HG03025 (cell line): ENCODE measurements around the gene NIPAL3.

Experiments used
- ATAC-seq: cut with Tn5 transposase; IDR thresholded peaks from one replicate; pipeline ENCODE4 v1.9.1; 2021; ENCODE audit warnings: mild to moderate bottlenecking, moderate library complexity; ENCODE audit not compliant: unreplicated experiment, low FRiP score

The NIPAL3 gene

DNA sequence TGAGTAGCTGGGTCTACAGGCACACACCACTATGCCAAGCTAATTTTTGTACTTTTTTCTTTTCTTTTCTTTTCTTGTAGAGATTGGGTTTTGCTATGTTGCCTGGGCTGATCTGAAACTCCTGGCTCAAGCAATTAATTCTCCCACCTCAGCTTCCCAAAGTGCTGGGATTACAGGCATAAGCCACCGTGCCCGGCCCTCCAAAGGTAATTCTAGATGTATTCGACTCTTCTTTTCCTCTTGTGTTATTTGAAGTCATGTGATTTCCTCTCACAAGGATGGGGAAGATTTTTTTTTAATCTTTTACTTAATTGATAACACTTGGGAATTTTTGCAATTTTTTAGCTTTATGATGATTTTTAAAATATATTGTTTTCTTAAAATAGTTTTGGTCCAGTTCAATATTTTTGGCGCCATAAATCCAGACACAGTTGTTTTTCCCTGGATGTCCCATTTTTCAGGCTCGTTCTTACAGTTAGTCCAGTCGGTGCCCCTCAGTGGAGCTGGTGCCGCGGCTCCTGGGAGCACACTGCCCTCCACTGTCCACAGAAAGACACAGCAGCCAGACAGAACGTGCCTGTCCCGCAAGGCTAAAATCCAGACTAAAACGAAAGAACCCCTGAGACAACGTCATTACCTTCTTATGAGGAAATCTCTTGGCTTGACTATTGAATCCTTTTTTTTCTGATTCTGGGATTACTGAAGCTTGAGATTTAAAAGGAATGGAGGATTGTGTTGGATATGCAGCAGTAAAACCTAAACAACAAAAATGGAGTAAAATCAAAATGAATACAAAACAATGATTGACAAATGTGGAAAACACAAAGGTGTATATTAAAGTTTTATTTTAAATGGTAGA is 24.4 kb upstream of the NIPAL3 start:
- ATAC-seq, result no peak

DNA sequence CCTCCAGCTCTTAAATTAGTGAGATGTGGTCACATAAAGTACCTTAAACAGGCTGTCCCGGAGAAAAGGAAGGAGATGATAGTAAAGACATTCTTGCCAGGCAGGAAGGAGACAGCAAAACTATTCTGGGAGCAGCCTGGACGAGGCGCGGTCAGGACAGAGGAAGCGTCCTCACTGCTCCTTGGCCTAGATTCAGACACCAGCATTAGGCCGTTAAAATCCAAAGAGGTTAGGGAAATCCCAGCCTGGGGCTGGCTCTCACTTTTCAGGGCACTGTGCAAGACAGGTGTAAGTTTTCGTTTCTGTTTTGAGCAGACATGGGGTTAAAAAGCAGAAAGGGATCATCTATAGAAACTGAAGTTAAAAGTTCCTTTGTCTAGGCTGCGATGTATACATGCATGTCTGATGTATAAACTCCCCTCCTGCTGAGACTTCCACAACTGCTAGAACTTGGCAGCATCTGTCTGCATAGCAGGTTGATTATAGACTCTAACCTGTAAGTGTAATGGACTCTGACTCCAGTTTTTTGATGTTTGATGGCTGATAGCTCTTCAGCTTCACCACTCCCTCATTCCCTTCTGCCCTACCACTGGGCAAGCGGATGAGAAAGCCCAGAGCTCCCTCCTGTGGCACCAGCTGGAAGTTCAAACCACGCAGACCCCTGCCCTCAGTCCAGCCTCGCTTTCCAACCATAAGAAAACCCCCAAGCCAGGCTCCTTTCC is 23.6 kb upstream of the NIPAL3 start:
- ATAC-seq, result no peak

GRCh38 chr1:24392604-24392946 is 23.0 kb upstream of the NIPAL3 start:
- ATAC-seq, result no peak

- ATAC-seq, result no peak
These were observed 22.5 kb upstream of the NIPAL3 start for GRCh38 chr1:24392982-24393650.

DNA sequence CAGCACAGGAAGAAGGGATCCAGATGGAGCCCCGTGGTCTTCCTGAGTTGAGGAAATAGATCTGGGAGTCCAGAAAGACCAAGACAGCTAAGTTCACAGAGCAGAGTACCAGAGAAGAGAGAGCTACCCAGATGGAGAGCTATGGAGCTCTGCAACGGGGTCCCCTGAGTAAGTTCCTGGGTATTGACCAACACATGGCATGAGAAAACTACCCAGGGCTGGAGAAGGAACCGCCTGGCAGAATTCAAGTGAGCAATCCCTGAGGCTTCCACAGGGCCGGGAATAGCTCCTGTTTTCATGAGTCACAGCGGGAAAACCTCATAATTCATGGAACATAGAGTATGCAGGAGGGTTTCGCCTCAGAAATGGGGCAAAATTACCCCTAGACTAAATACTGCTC is 21.7 kb upstream of the NIPAL3 start:
- no peak for ATAC-seq

DNA sequence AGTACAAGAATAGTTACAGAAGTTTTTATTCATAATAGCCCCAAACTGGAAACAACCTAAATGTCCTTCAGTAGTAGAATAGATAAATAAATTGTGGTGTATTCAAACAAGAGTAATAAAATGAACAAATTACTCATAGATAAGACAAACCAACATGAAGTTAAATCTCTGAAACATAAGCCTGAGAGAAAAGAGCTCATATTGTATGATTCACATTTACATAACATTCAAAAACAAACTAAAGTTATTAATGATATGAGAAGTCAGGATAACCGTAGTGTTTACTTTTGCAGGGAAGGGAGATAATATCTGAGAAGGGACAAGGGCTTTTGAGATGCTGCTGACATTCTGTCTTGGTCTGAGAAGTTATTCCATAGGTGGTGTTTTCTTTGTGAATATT is 15.5 kb upstream of the NIPAL3 start:
- no peak for ATAC-seq

GRCh38 chr1:24403806-24404205 is 11.8 kb upstream of the NIPAL3 start:
- no peak for ATAC-seq

- ATAC-seq, result no peak
These were observed 8.8 kb upstream of the NIPAL3 start for GRCh38 chr1:24406788-24407187.

DNA sequence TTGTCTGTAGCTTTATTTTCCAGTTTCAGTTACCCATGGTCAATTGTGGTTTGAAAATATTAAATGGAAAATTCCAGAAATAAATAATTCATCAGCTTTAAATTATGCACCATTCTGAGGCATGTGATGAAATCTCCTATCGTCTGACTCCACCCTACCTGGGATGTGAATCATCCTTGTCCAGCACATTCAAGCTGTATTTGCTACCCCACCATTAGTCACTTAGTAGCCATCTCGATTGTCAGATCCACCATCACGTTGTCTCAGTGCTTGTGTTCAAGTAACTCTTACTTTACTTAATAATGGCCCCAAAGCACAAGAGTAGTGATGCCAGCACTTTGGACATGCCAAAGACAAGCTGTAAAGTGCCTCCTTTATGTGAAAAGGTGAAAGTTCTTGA is 6.1 kb upstream of the NIPAL3 start:
- no peak for ATAC-seq

DNA sequence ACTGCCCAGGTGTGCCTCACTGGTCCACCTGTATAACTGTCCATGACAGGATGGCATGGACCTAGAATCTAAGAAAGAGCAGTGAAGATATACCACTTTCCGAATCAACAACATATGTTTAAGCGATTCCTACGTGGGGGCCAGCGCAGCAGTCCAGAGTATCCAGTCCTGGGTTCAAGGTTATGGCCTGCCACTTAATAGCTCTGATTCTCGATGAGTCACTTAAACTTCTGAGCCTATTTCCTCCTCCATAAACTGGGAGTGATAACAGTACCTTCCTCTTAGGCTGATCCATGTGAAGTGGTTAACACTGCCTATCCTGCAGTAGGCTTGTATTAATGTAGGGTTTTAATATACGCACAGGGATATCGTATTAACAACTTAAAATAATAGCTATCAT is 4.9 kb upstream of the NIPAL3 start:
- ATAC-seq, result no peak

DNA sequence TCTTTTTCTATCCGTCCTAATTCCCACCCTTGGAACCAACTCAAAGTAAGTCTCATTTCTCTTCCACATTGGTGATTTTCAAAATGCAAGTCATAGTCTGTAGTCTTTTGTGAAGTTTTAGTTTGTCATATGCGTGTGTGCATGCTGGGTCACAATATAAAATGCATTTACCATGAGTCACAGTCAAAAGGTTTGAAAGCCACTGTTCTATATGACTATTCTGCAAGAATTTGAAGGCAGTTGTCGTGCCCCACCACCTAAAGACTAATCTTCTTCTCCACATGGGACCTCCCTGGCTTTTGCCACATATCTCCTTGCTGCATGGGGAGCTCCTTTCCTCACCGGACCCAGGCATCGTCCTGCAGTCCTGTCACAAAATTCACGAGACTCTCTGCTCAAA is 3.6 kb upstream of the NIPAL3 start:
- ATAC-seq, result no peak

DNA sequence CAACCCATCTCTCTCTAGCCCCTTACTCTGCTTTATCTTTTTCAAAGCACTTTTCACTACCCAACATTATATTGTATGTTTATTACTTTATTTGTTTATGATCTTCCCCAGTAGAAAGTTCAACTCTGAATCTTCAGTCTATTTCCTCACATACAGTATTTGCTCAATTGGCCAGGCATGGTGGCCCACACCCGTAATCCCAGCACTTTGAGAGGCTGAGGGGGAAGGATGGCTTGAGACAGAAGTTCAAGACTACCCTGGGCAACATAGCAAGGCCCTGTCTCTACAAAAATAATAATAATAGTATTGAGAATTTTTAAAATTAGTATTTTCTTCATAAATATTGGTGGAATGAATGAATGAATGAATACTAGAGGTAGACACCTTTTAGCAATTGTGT is 3.2 kb upstream of the NIPAL3 start:
- ATAC-seq, result no peak

- ATAC-seq, result no peak
These were observed 2.0 kb upstream of the NIPAL3 start, which contains the start of gene STPG1 for GRCh38 chr1:24413350-24414163. TSS of gene STPG1 (minus strand) at chr1:24413782. CDS start at chr1:24401388, 12,394 bp downstream.

DNA sequence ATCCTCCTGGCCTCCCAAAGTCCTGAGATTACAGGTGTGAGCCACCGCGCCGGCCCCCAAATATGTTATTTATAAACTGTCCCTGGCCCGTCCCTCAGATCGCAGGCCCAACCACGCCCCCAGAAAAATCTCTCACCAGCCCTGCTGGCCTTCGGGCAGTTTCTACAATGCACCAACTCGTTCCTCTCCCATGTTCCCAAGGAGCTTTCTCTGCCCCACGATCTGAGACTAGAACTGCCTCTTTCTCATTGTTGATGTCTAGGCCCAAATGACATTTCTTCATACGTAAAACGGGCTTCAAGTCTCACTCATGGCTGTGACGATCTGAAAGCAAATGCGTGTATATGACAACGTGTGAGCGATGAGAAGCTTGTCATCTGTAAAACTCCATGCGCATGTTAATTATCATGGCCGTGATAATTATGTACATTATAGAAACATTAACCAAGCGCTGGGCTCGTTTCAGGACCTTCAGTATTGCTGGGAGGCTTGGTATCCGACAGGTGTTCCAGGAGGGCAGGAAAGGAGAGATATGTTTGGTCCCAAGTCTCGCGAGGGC is 748 bp upstream of the NIPAL3 start:
- ATAC-seq, result no peak

- no peak for ATAC-seq
These were observed 486 bp downstream of the NIPAL3 start for GRCh38 chr1:24415910-24416665.

GRCh38 chr1:24416666-24417391 is 1.2 kb downstream of the NIPAL3 start:
- ATAC-seq, result no peak

GRCh38 chr1:24417681-24418080 is 2.1 kb downstream of the NIPAL3 start:
- ATAC-seq, result no peak

- ATAC-seq, result no peak
These were observed 3.5 kb downstream of the NIPAL3 start for GRCh38 chr1:24418898-24419628.
